Hypothalamus (tissue), 51 donors: ENCODE data around the gene RNF138.
"Not testable (repeated sequence)": the region's sequence is repeated elsewhere in the genome, so short reads cannot be mapped to it uniquely, and the experiment has no call there.

Source experiments
- DNase-seq, 51 donors: peaks; one replicate each; lab custom pipeline; 2025; lab: John Stamatoyannopoulos, UW

RNF138 gene

GRCh38 chr18:32167980-32168730 is 76.5 kb downstream of the RNF138 start:
- no peak for DNase-seq

DNA sequence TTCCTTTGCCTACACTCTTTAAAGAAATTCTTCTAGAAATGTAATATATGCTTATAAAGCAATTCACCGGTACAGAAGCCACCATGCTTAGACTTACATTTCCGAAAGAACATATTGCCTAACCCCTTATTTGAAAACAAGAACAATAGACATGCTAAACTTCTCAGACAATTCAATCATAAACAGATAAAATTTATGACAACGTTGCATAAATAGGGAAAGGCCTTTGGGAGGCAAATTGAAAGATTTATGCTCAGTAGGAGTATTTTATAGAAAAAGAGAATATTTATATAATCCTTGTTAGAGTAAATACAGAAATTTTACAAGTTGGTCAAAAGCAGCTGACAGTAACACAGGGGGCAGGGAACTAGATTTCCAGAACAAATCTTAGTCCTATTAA is 82.0 kb downstream of the RNF138 start:
- no peak for DNase-seq

DNA sequence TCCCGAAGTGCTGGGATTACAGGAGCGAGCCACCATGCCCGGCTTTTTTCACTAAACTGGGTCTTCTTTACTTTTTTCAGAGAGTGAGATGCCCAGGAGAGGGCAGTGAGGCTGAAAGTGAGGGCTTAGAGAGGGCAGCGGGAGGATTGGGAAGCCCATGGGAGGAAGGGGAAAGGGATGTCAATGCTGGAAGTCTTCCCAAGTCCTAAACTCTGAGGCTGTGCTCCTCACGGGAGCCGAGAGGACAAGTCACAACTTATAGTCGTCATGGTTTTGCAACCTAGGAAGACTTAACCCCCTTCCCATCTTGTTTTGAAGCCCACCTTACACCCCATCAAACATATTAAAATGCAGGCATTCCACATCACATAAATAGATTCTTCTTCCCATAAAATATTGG is 83.0 kb downstream of the RNF138 start:
- no peak for DNase-seq

DNA sequence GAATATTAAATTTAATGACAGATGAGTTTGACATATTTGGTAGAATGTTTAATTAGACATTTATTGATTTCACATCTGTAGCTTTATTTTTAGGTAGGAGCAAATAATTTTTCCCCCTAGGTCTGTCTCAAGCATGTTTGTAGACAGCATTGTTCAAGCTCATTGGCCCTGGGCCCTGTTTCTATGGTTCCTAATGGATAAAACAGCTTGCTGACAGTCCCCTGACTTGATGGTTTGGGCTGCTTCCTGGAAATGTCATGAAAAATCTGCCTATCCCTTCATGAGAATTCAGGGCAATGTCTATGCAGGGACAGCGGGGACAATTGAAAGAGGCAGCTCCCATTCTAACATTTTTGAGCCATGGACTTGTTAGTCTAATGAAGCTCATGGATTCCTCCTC is 83.6 kb downstream of the RNF138 start:
- DNase-seq, result peak in 18 of 51 donors; percentile 2 to 41 (median 8)

DNA sequence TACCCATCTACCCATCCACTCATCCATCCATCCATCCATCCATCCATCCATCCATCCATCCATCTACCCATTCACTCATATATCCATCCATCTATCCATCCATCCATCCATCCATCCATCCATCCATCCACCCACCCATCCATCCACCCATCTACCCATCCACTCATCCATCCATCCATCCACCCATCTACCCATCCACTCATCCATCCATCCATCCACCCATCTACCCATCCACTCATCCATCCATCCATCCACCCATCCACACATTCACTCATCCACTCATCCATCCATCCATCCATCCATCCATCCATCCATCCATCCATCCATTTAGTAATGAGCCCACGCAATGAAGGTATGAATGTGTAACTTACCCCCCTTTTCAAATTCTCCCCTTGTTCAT is 85.1 kb downstream of the RNF138 start:
- not testable (repeated sequence) for DNase-seq

- DNase-seq, result no peak
These were observed 85.9 kb downstream of the RNF138 start for GRCh38 chr18:32177530-32177929.
